ENCODE results near the gene SOX4.

SOX4 gene

GRCh38 chr6:21612067-21612745 is 18.7 kb downstream of the SOX4 start:
- DNase-seq (ENCODE audit: low read depth, low spot score), result no peak

DNA sequence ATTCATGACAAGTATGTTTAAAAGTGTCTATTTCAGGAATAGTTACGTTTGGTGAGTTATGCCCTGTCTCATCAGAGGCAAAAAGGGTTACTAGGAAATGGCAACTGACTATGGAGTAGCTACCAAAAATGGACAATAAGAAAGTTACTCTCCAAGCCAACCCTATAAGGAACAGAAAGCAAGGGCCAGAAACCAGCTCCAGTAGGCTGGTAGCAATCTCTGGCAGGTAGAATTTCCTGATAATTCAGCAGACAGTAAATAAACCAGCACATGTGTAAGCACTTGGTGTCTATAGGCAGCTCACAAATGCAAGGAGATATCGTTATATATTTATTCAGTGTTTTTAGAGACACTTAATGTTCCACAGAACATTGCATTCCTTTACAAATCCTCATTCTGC is 20.3 kb downstream of the SOX4 start:
- no peak for DNase-seq (ENCODE audit: low read depth, low spot score)

DNA sequence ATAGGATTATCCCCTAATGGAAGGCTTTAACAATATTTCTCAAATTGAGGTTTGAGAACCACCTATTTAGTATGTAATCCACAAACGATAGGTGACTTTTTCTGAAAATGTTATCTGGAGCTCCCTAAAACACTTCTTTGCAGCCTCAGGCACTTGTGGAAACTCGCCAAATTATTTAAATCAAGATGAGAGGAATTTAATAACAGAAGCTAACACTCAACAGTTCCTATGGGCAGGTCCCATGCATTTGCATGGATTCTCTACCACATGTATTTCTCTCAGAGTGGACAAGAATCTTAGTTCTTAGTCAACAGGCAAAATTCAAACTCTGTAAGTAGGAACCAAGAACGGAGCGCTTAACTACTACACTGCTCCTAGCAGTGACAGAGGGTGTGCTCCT is 20.7 kb downstream of the SOX4 start:
- DNase-seq (ENCODE audit: low read depth, low spot score), result no peak

GRCh38 chr6:21615504-21615903 is 22.0 kb downstream of the SOX4 start:
- DNase-seq (ENCODE audit: low read depth, low spot score), result no peak

DNA sequence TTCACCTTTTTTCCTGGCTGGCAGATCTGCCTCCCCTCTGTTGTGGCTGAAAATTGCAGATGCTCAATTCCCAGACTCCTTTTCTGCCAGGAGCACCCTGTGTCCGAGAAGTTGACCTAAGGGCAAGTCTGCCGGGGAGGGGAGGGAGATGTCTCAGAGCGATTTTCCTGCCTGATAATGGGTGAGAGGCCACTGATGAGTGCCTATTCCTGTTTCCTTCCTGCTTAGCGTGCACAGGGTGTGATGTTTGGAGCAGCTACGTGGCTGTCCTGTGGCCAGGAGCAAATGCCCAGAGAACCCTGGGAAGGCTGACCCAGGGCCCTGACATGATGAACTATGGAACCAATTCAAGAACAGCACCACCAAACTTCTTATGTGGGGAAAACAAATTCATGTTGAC is 22.5 kb downstream of the SOX4 start:
- DNase-seq (ENCODE audit: low read depth, low spot score), result no peak

DNA sequence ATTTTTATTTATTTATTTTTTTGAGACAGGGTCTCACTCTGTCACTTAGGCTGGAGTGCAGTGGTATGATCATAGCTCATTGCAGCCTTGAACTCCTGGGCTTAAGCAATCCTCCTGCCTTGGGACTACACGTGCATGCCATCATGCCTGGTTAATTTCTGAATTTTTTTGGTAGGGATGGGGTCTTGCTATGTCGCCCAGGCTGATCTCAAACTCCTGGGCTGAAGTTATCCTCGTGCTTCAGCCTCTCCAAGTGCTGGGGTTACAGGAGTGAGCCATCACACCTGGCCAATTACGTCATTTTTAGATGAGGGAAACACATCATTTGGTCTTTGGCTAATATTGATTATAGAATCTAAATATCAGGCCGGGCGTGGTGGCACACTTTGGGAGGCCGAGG is 32.1 kb downstream of the SOX4 start:
- DNase-seq (ENCODE audit: low read depth, low spot score), result no peak

GRCh38 chr6:21626756-21627155 is 33.2 kb downstream of the SOX4 start:
- DNase-seq (ENCODE audit: low read depth, low spot score), result no peak

GRCh38 chr6:21628160-21628559 is 34.6 kb downstream of the SOX4 start:
- no peak for DNase-seq (ENCODE audit: low read depth, low spot score)

- no peak for DNase-seq (ENCODE audit: low read depth, low spot score)
These were observed 40.1 kb downstream of the SOX4 start for GRCh38 chr6:21633511-21634109.

GRCh38 chr6:21634582-21634981 is 41.0 kb downstream of the SOX4 start:
- no peak for DNase-seq (ENCODE audit: low read depth, low spot score)

DNA sequence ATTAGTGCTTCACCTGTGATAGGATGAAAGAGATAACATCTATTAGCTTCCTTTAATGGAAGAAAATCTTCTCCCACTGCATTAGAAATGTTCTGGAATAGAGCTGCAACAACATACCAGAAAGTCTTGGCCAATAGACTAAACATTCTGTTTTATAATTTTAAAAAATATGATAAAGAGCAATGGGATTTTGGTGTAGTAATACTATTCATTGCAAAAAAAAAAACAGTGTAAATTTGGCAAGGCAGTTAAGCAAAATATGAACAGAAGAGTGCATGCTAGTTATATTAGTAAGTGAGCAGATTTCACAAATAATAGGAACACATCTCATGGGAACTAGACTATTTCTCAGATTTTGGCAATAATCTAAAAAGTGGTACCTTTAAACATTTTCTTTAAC is 43.3 kb downstream of the SOX4 start:
- no peak for DNase-seq (ENCODE audit: low read depth, low spot score)

GRCh38 chr6:21639316-21639715 is 45.8 kb downstream of the SOX4 start:
- no peak for DNase-seq (ENCODE audit: low read depth, low spot score)

Data from iPS DF 19.7 (cell line).